Effector memory CD8-positive, alpha-beta T cell (primary cell): ENCODE results near the gene GPC5.
"Not testable (repeated sequence)": the region's sequence is repeated elsewhere in the genome, so short reads cannot be mapped to it uniquely, and the experiment has no call there.

Experiments
- ATAC-seq: fragments of 150-1000 bp; cut with Tn5 transposase; replicated peaks from 2 replicates; pipeline ENCODE4 v1.10.0; 2021; ENCODE audit warnings: mild to moderate bottlenecking, moderate library complexity
- DNase-seq, 3 experiments: peaks; one replicate each; pipeline ENCODE4 v3.0.0; 2021
- H3K27ac Mint-ChIP-seq, 2 donors: one replicate each; pipeline ENCODE4 v1.8.0; 2022; ENCODE audit warnings: mild to moderate bottlenecking in 2 of 2, mixed read lengths in 2 of 2, moderate library complexity in 2 of 2
- H3K27me3 Mint-ChIP-seq, 2 donors: one replicate each; pipeline ENCODE4 v1.8.0; 2022; ENCODE audit warnings: mixed read lengths in 2 of 2
- H3K36me3 Mint-ChIP-seq: one replicate; pipeline ENCODE4 v1.8.0; 2022; ENCODE audit warnings: mild to moderate bottlenecking, moderate library complexity, mixed read lengths; ENCODE audit not compliant: insufficient read depth
- H3K4me1 Mint-ChIP-seq, 2 donors: one replicate each; pipeline ENCODE4 v1.8.0; 2022; ENCODE audit warnings: low read depth in 2 of 2, mixed read lengths in 2 of 2
- H3K4me3 Mint-ChIP-seq, 2 donors: one replicate each; pipeline ENCODE4 v1.8.0; 2022; ENCODE audit warnings: mild to moderate bottlenecking in 2 of 2, mixed read lengths in 2 of 2, moderate library complexity in 2 of 2
- H3K9me3 Mint-ChIP-seq, 2 donors: one replicate each; pipeline ENCODE4 v1.8.0; 2022; ENCODE audit warnings: mixed read lengths in 2 of 2
- total RNA-seq, 9 experiments: gene quantifications; one replicate each; lab custom pipeline; 2026; lab: John Stamatoyannopoulos, UW

The GPC5 gene
- 0 to 0.85 (median 0.39) reads per million in 9 experiments for total RNA-seq

DNA sequence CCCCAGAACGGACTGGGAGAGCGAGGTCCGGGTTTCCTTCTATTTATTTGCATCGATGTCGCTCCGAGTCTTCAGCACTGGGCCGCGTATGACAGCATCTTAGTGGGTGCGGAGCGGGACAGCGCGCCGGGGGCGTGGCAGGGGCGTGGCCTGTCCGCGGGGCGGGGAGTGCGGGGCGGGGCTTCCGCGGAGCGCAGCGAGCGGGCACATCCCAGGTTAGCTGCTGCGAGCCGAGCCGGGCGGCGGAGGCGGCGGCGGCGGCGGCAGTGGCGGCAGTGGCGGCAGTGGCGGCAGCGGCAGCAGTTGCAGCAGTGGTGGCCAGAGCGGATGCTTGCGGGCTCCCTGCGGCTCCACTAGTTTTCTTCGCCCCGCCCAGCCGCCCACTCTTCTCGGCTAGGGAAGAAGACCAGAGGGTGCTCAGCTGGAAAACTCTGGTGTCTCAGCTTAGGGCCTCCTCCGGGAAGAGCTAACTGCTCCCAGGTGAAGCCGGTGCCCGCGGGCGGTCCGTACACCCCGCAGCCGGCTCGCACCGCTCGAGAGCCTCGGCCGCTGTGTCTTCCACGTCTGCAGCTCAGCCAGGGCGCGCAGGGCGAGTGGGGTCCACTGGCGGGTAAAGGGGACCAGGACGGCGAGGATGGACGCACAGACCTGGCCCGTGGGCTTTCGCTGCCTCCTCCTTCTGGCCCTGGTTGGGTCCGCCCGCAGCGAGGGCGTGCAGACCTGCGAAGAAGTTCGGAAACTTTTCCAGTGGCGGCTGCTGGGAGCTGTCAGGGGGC is at the start of gene GPC5:
Gene GPC5, plus strand, starts transcription at position 209 of the 776 bp plus-strand sequence.
- ATAC-seq (peak; percentile 97), DNase-seq (peak; percentile 64 to 77 (median 75))
- H3K4me1 Mint-ChIP-seq: peaks cover 5 to 7% of the 10 kb centered on the region in 2 donors
- H3K36me3 Mint-ChIP-seq: no peaks in the 10 kb centered on the region
- no peaks in the 10 kb centered on the region for H3K9me3 Mint-ChIP-seq
- H3K27me3 Mint-ChIP-seq: peaks cover 28 to 30% of the 10 kb centered on the region in 2 donors
- H3K27ac Mint-ChIP-seq: no peak within 1 kb of the TSS
- peak within 1 kb of the TSS; percentile 79 to 84 for H3K4me3 Mint-ChIP-seq

DNA sequence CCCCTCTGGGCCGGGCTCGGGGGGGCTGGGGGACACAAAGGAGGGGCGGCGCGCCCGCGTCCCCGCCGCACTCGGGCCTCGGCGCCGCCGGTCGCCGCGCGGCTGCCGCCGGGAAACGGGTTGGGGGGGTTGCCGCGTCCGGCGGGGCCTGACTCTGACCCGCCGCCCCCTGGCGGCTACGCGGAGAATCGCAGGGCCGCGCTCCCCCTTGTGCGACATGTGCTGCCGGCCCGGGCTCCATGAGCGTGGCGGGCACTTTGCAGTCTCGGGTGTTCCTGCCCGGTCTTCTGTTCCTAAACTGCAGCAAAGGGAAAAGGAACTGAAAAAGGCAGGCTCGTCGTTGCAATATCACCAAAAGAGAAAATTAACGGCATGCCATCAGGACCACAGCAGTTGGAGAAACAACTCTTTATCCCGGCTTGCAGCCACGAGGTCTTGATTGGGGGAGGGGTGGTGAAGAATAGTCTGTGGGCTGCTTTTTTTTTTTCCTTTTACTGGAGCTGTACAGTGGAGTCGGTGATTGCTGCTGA is 49.5 kb upstream of the GPC5 start:
- DNase-seq (peak; percentile 92 to 93 (median 92)), ATAC-seq (peak; percentile 66)
- H3K36me3 Mint-ChIP-seq: peaks cover 40% of the 10 kb centered on the region
- no peaks in the 10 kb centered on the region for H3K27me3 Mint-ChIP-seq
- peaks cover 13 to 14% of the 10 kb centered on the region in 2 donors for H3K4me1 Mint-ChIP-seq
- peak overlapping the region; percentile 86 to 89 for H3K27ac Mint-ChIP-seq
- H3K4me3 Mint-ChIP-seq: peak overlapping the region; percentile 84 to 88
- no peaks in the 10 kb centered on the region for H3K9me3 Mint-ChIP-seq

DNA sequence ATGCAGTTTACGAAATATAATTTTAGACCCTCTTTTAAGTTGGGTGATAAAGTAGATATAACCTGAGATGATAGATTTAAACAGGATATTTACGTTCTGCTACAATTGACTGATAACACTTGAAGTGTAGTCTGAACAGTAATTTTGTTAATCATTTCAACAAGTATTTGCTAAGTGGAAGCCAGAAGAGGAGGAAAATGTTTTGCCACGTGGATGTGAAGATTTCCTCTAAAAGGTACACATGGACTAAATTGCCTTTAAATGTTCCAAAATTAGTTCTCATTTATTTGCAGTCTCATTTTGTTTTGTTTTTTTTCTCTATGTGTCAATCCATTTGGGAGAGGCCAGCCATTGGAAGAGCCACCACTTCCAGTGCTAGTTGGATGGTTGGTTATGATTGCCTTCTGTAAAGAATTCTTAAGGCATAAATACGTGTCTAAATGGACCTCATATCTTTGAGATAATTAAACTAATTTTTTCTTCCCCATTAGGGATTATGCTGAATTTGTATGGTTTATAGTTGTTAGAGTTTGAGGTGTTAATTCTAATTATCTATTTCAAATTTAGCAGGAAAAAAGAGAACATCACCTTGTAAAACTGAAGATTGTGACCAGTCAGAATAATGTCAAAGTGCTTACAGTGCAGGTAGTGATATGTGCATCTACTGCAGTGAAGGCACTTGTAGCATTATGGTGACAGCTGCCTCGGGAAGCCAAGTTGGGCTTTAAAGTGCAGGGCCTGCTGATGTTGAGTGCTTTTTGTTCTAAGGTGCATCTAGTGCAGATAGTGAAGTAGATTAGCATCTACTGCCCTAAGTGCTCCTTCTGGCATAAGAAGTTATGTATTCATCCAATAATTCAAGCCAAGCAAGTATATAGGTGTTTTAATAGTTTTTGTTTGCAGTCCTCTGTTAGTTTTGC is 48.2 kb upstream of the GPC5 start:
- no peak for ATAC-seq
- H3K27me3 Mint-ChIP-seq: no peaks in the 10 kb centered on the region
- H3K4me3 Mint-ChIP-seq: peak overlapping the region; percentile 84 to 88
- H3K4me1 Mint-ChIP-seq: peaks cover 13 to 14% of the 10 kb centered on the region in 2 donors
- no peak for DNase-seq
- peak overlapping the region in 1 of 2 donors; percentile 25 for H3K27ac Mint-ChIP-seq
- H3K9me3 Mint-ChIP-seq: no peaks in the 10 kb centered on the region
- peaks cover 51% of the 10 kb centered on the region for H3K36me3 Mint-ChIP-seq

DNA sequence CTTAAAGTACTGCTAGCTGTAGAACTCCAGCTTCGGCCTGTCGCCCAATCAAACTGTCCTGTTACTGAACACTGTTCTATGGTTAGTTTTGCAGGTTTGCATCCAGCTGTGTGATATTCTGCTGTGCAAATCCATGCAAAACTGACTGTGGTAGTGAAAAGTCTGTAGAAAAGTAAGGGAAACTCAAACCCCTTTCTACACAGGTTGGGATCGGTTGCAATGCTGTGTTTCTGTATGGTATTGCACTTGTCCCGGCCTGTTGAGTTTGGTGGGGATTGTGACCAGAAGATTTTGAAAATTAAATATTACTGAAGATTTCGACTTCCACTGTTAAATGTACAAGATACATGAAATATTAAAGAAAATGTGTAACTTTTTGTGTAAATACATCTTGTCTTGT is 47.3 kb upstream of the GPC5 start:
- Mint-ChIP-seq H3K4me3 (no peak overlapping the region), H3K36me3 (peaks cover 51% of the 10 kb centered on the region), H3K9me3 (no peaks in the 10 kb centered on the region), H3K27ac (no peak overlapping the region), H3K27me3 (no peaks in the 10 kb centered on the region), H3K4me1 (peaks cover 13 to 14% of the 10 kb centered on the region in 2 donors)
- DNase-seq (no peak), ATAC-seq (no peak)

DNA sequence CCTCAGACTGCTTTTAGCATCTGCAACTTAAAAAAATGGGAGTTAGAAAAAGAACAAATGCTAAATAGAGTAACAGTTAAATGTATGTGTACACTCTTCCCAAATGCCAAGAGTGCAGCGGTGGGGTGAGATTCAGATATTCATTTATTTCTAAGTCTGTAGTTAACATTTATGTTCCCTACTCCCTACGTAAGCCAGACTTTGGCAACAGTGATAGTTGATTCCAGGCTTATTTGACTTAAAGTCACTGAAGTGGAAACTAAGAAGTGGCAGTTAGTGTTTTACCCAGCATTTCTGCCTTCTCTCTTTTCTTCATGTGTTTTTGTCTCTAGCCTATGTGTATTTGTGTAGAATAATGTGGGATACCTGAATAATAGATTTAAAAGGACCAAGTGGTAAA is 46.4 kb upstream of the GPC5 start:
- no peaks in the 10 kb centered on the region for H3K27me3 Mint-ChIP-seq
- H3K27ac Mint-ChIP-seq: no peak overlapping the region
- no peaks in the 10 kb centered on the region for H3K9me3 Mint-ChIP-seq
- no peak for ATAC-seq
- H3K4me3 Mint-ChIP-seq: no peak overlapping the region
- DNase-seq: no peak
- peaks cover 49% of the 10 kb centered on the region for H3K36me3 Mint-ChIP-seq
- peaks cover 10 to 14% of the 10 kb centered on the region in 2 donors for H3K4me1 Mint-ChIP-seq

DNA sequence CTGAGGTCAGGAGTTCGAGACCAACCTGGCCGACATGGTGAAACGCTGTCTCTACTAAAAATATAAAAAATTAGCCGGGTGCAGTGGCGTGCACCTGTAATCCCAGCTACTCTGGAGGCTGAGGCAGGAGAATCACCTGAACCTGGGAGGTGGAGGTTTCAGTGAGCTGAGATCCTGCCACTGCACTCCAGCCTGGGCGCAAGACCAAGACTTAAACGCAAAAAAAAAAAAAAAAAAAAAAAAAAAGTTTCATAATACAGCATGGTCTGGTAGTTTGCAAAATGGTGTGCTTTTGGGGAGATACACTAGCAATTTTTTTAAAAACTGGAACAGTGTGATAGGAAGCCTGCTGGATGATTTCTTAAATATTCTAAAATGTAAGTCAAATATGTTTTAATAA is 45.5 kb upstream of the GPC5 start:
- Mint-ChIP-seq H3K36me3 (peaks cover 45% of the 10 kb centered on the region), H3K4me1 (peaks cover 8 to 14% of the 10 kb centered on the region in 2 donors)
- not testable (repeated sequence) for H3K9me3 Mint-ChIP-seq, H3K27me3 Mint-ChIP-seq, H3K4me3 Mint-ChIP-seq, H3K27ac Mint-ChIP-seq, ATAC-seq, DNase-seq

DNA sequence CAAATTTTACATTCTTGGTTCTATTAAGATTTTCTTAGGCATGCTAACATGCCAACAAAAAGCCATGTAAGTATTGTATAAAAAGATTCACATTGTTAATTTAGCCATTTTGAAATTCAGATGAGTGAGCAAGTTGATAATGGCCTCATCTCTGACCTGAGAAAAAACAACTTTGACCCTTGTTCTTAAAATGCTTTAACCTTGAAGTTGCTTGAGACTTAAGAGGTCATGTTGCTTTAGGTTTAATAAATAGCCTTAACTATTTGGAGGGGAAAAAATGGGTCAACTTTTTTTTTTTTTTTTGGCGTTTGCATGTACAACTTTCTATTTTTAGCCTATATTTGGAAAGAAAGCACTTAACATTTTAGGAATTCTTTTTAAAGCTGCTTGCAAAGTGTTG is 44.9 kb upstream of the GPC5 start:
- ATAC-seq: no peak
- Mint-ChIP-seq H3K4me3 (no peak overlapping the region), H3K9me3 (no peaks in the 10 kb centered on the region), H3K4me1 (peaks cover 8 to 14% of the 10 kb centered on the region in 2 donors), H3K27ac (no peak overlapping the region), H3K27me3 (no peaks in the 10 kb centered on the region), H3K36me3 (peaks cover 45% of the 10 kb centered on the region)
- no peak for DNase-seq

DNA sequence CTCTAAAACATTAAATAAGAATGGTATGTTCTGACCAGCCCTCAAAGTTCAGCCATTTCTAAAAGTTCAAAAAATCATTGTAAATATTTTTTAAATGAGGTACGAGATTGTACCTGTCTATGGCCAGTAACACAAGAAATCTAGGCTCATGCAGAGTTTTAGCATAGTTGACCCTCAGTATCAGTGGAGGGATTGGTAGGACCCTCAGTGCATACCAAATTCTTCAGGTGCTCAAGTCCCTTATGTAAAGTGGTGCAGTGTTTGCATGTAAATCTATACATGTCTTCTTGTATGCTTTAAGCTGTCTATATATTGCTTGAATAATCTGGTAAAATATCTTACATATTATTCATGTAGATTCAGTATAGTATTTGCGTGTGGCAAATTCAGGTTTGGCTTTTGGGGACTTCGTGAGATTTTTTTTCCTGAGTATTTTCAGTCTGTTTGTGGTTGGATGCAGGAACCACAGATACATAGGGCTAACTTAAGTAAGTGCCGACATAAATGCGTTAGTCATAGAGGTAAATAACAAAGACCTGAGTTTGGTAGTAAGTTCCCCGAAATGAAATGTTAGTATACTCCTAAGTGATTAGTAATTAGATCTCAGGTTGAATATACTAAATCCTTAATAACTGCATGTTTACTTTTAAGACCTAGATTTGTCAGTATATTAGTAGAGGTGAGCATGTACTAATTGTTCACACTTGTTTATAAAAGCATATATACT is 43.2 kb upstream of the GPC5 start:
- Mint-ChIP-seq H3K9me3 (no peaks in the 10 kb centered on the region), H3K4me3 (no peak overlapping the region), H3K27ac (no peak overlapping the region), H3K36me3 (peaks cover 37% of the 10 kb centered on the region), H3K4me1 (peaks cover 1 to 2% of the 10 kb centered on the region in 2 donors), H3K27me3 (no peaks in the 10 kb centered on the region)
- ATAC-seq: no peak
- no peak for DNase-seq

DNA sequence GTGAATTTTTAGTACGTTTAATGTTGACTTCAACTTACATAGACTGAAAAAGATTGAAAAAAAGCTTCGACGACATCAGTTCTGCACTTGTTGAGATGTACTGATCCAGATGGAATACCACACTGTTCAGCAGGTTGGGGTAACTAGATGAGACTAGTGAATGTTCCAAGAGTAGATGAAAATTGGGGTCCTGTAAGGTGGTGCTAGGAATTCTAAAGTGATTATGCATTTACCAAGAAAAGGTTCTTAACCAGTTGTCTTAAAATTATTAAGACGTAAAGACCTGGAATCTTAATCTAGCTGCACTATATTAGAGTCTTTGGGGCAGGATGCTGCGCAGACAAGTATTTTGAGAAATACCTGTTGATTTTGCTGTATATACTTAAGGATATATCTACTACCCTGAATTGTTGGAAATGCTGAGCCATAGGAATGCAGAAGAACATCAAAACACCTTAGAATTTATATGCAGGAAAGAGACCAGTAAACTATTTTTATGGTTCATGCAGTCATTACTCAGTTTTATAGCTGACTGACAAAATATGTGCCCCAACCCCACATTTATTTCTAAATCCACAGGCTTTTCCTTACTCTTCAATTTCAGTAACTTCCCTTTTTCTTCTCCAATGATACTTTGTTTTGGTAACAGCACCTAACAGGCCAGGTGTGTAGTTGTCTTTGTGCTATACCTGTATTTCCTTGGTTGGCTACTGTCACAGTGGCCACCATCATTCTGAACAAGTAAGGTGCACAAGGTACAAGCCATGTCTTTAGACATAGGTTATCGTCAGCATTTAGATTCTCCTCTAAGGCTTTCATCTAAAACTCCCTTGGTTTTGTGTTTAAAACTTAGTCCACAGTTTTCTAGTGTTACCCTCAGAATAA is 42.4 kb upstream of the GPC5 start:
- H3K9me3 Mint-ChIP-seq: no peaks in the 10 kb centered on the region
- H3K4me3 Mint-ChIP-seq: no peak overlapping the region
- H3K27me3 Mint-ChIP-seq: no peaks in the 10 kb centered on the region
- ATAC-seq: no peak
- H3K36me3 Mint-ChIP-seq: peaks cover 34% of the 10 kb centered on the region
- no peak for DNase-seq
- no peaks in the 10 kb centered on the region for H3K4me1 Mint-ChIP-seq
- H3K27ac Mint-ChIP-seq: no peak overlapping the region

DNA sequence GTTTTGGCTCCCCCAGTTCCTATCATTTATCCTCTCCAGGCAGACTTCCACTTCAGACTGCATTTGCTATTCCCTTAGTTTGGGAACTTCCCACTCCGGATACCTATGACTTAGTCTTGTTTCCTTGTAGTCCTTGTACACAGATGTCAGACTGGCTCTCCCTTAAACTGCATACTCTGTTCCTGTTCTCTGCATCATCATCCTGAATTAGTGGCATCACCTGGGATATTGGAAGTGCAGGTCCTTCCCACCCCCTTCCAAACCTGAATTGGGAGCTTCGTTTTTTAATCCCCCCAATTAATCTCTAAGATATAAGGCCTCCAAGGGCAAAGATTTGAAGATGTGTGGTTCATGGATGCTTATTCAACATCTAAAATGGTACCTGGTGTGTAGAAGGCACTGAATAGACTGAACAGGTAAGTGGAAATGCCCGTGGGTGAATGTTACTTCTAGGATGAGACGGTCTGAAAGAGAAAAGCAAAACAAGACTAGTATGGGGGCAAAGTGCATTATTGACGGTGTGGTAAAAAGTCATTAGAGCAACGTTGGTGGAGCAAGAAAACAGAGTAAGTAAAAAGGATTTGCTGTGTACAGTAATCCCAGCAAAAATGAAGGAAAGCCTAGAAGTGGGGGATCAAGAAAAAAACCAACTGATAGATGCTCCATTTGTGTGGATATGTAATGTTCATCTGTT is 41.4 kb upstream of the GPC5 start:
- Mint-ChIP-seq H3K4me1 (no peaks in the 10 kb centered on the region), H3K4me3 (no peak overlapping the region), H3K27ac (peak overlapping the region in 1 of 2 donors; percentile 84), H3K9me3 (no peaks in the 10 kb centered on the region), H3K27me3 (no peaks in the 10 kb centered on the region), H3K36me3 (peaks cover 30% of the 10 kb centered on the region)
- ATAC-seq (no peak), DNase-seq (no peak)

DNA sequence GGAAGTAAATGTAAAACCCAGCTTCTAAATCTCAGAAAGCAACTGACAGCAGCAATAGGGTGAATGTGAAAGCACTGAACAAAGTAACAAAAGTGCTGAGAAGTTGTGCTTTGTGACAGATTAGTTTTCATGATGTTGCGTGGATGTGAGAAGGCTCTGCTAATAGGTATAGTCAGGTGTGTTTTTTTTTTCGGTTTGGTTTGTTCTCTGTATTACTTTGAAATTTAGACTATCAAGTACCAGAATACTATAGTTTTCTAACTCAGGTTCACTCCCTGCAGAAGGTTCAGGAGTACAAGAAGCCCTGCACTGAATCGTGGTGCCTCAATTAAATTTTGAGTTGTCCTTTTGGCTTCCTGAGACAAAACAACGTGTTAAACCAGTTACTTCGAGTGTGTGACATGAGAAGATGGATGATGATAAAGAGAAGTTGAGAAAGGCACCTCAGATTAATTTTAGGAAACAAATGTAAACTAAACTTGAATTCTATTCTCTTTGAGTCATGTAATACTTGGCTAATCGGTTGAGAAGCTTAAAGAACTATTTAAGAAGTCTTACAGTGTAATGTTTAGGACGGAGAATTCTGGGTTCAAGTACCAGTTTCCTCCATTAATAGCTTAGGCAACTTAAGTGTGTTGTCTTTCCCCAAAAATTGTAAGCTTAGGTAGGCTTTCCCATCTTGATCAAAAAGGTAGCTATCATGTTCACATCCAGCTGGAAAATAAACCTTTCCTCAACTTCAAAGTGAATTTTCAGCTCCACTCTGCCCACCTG is 40.6 kb upstream of the GPC5 start:
- no peaks in the 10 kb centered on the region for H3K4me1 Mint-ChIP-seq
- DNase-seq: no peak
- H3K27ac Mint-ChIP-seq: peak overlapping the region in 1 of 2 donors; percentile 84
- H3K36me3 Mint-ChIP-seq: peaks cover 22% of the 10 kb centered on the region
- no peak overlapping the region for H3K4me3 Mint-ChIP-seq
- no peaks in the 10 kb centered on the region for H3K9me3 Mint-ChIP-seq
- no peaks in the 10 kb centered on the region for H3K27me3 Mint-ChIP-seq
- no peak for ATAC-seq
